Type B pancreatic cell (in vitro differentiated cells): ENCODE results near the gene ZNF747. TPM values are rescaled to one million over a fixed set of nuclear protein-coding genes. Genes with fewer than 3 reads are reported as not detected.

Source experiments
- DNase-seq: peaks from one replicate; pipeline ENCODE4 v3.0.0; 2021; ENCODE audit warnings: mixed read lengths; ENCODE audit not compliant: unreplicated experiment; ENCODE audit errors: extremely low spot score
- H3K27ac Mint-ChIP-seq: 2 replicates; pipeline ENCODE4 v1.8.0; 2021; ENCODE audit warnings: mild to moderate bottlenecking, mixed read lengths
- H3K27me3 Mint-ChIP-seq: 2 replicates; pipeline ENCODE4 v1.8.0; 2021; ENCODE audit warnings: mixed read lengths
- H3K36me3 Mint-ChIP-seq: 2 replicates; pipeline ENCODE4 v1.8.0; 2021; ENCODE audit warnings: mixed read lengths
- H3K4me1 Mint-ChIP-seq: one replicate; pipeline ENCODE4 v1.8.0; 2021; ENCODE audit warnings: mixed read lengths; ENCODE audit not compliant: unreplicated experiment
- H3K4me3 Mint-ChIP-seq: 2 replicates; pipeline ENCODE4 v1.8.0; 2021; ENCODE audit warnings: mild to moderate bottlenecking, mixed read lengths
- H3K9me3 Mint-ChIP-seq: 2 replicates; pipeline ENCODE4 v1.8.0; 2021; ENCODE audit warnings: mixed read lengths
- total RNA-seq: library from RNA; stranded (reverse); gene quantifications from 2 replicates; pipeline ENCODE4 v1.2.1, GENCODE V29; 2021; ENCODE audit warnings: low replicate concordance
- TF ChIP-seq, protein P1 (sequence below): fragments of 200-600 bp; sonication (generic); conservative IDR thresholded peaks from 2 replicates; pipeline ENCODE4 v1.5.0; 2021; ENCODE audit warnings: antibody characterized with exemption, mild to moderate bottlenecking

ZNF747 gene
- total RNA-seq, 1 donor from 2014 or later: 11.4 TPM

DNA sequence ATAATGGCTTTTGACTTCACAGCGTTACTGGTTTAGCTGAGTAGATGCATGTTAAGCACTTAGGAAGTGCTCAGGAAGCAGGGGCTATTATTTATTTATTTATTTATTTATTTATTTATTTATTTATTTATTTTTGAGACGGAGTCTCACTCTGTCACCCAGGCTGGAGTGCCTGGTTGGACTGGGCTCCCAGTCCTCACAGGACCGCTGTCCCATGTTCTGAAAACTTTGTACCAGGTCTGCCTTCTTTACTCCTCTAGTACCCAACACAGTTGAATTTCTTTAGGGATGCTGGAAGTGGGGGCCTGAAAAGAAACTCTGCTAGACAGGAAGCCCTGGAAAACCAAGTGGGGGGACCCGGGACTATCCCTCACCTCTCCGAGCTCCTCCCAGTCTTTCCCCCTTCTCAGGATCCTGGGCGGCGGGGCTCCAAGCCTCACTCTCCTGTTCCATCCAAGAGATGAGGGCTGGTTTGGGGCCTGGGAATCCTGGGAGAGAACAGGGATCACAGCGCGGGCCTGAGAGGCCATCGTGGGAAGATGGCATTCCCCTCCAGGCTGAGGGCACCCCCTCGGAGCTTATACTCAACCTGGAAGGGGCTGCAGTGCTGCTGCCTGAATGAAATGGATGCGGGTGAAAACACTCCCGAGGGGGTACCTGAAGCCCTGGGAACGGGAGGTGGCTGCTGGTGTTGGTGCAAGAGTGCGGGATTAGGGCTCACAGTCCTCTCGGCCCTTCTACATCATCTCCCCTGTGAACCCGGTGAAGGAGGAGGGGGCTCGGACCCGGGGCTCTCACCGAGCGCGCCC is 36.2 kb upstream of the ZNF747 start:
- peaks cover 4% of the 10 kb centered on the region for H3K36me3 Mint-ChIP-seq
- TF ChIP-seq, protein P1, sequence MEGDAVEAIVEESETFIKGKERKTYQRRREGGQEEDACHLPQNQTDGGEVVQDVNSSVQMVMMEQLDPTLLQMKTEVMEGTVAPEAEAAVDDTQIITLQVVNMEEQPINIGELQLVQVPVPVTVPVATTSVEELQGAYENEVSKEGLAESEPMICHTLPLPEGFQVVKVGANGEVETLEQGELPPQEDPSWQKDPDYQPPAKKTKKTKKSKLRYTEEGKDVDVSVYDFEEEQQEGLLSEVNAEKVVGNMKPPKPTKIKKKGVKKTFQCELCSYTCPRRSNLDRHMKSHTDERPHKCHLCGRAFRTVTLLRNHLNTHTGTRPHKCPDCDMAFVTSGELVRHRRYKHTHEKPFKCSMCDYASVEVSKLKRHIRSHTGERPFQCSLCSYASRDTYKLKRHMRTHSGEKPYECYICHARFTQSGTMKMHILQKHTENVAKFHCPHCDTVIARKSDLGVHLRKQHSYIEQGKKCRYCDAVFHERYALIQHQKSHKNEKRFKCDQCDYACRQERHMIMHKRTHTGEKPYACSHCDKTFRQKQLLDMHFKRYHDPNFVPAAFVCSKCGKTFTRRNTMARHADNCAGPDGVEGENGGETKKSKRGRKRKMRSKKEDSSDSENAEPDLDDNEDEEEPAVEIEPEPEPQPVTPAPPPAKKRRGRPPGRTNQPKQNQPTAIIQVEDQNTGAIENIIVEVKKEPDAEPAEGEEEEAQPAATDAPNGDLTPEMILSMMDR: no peak
- peak overlapping the region; percentile 93 for H3K27ac Mint-ChIP-seq
- peak overlapping the region; percentile 93 for H3K4me3 Mint-ChIP-seq
- H3K4me1 Mint-ChIP-seq: peaks cover 33% of the 10 kb centered on the region
- DNase-seq: no peak
- no peaks in the 10 kb centered on the region for H3K9me3 Mint-ChIP-seq
- H3K27me3 Mint-ChIP-seq: no peaks in the 10 kb centered on the region

DNA sequence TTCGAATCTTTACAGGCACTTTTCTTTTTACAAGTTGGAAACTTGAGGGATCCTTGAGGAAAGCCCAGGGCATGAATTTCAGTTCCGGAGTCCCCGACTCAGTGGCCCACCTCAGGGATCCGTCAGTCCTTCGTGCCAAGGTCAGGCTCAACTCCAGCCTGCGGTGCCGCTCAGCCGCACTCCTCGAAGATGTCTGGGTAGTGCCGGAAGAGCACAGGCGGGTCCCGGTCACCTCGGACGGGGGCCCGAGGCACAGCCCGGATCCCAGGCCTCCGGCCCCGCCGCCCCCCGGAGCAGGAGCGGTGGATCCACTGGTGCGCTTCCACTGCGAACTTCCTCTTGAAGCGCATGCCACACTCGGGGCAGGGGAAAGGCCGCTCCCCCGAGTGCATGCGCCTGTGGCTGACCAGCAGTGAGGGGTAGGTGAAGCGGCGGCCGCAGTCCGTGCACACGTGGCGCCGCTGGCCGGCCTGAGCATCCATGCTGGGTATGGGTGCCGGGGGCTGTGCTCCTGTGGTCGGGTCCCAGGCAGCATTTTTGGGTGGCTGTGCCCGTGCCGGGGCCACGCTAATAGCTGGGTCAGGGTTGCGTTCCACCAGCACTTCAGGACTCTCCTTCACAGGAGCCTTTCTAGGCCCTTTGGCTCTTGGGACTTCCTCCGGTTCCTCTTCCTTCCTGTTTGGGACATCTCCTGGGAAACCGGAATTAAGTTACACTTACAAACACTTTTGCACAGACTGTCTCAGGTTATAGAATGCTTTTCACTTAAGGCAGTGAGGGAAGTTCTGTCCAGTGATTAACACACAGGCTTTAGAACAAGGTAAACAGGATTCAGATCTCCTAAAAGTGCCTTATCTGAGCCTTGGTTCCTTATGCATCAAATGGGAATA is 35.3 kb upstream of the ZNF747 start:
- no peaks in the 10 kb centered on the region for H3K27me3 Mint-ChIP-seq
- peaks cover 4% of the 10 kb centered on the region for H3K36me3 Mint-ChIP-seq
- H3K27ac Mint-ChIP-seq: peak overlapping the region; percentile 83

DNA sequence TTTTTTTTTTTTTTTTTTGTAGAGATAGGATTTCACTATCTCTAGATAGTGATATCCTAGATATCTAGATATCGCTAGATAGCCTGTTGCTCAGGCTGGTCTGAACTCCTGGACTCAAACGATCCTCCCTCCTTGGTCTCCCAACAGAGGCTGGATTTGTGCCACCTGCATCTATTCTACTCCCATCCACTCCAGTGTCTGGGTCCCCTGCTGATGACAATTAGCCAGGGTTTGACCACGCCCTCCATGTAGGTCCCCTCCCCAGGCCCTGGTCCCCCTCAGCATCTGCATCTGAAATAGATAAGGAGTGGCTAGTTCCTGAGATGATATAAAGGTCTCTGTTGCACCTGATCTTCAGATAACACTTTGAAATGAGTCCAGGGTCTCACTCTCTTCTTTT is 34.6 kb upstream of the ZNF747 start:
- H3K27ac Mint-ChIP-seq: no peak overlapping the region
- TF ChIP-seq, protein P1: no peak
- H3K27me3 Mint-ChIP-seq: no peaks in the 10 kb centered on the region
- no peak overlapping the region for H3K4me3 Mint-ChIP-seq
- H3K36me3 Mint-ChIP-seq: no peaks in the 10 kb centered on the region
- DNase-seq: no peak
- peaks cover 30% of the 10 kb centered on the region for H3K4me1 Mint-ChIP-seq
- H3K9me3 Mint-ChIP-seq: no peaks in the 10 kb centered on the region

More for the DNA sequence above, 35.3 kb upstream of the ZNF747 start:
- no peaks in the 10 kb centered on the region for H3K9me3 Mint-ChIP-seq
- TF ChIP-seq, protein P1: no peak
- H3K4me3 Mint-ChIP-seq: peak overlapping the region; percentile 93
- no peak for DNase-seq
- H3K4me1 Mint-ChIP-seq: peaks cover 36% of the 10 kb centered on the region

DNA sequence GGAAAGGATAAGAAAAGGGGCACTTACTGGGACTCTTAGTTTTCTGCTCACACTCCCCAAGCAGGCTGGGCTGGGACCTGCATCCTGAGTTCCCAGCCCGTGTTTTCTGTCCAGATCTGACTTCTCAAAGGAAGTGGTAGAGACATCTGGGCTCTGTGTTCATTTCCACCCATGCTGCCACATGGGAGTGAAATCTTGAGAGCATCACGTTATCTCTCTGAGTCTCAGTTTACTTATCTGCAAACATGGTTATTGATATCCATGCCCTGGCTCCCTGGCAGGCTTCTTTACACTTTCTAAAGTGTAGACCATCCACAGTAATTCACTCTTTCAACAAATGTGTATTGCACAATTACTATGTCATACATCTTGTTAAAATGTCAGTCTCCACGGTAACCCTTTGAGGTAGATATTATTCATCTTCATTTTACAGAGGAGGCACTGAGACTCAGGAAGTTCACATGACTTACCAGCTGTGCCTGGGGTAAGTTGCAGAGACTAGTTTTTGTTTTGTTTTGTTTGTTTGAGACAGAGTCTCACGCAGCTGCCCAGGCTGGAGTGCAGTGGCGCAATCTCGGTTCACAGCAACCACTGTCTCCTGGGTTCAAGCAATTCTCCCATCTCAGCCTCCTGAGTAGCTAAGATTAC is 33.5 kb upstream of the ZNF747 start:
- peak overlapping the region; percentile 94 for H3K27ac Mint-ChIP-seq
- TF ChIP-seq, protein P1: no peak
- no peaks in the 10 kb centered on the region for H3K36me3 Mint-ChIP-seq
- H3K9me3 Mint-ChIP-seq: no peaks in the 10 kb centered on the region
- no peak for DNase-seq
- H3K27me3 Mint-ChIP-seq: no peaks in the 10 kb centered on the region
- peaks cover 30% of the 10 kb centered on the region for H3K4me1 Mint-ChIP-seq
- H3K4me3 Mint-ChIP-seq: peak overlapping the region; percentile 77

DNA sequence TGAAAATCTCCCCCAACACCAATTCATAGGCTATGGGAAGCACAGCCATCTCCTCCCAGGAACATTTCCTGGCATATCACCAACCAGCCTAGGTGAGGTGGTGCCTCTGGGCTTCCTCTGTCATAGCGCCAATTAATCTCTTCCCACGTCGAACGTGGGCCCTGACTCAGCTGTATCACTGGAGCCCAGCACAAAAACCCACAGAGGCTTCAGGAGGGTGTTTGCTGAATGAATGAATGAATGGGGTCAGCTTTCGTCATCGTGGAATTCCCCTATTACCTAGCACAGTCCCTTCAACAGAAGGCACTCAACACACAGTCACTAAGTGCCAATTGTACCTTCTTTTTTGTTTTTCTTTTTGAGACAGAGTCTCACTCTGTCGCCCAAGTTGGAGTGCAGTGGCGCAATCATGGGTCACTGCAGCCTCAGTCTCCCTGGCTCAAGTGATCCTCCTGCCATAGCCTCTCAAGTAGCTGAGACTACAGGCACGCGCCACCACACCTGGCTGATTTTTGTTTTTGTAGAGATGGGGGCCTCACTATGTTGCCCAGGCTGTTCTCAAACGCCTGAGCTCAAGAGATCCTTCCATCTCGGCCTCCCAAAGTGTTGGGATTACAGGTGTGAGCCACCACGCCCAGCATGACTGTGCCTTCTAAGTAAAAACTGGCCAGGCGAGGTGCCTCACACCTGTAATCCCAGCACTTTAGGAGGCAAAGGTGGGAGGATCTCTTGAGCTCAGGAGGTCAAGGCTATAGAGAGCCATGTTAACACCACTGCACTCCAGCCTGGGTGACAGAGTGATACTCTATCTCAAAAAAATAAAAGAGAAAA is 32.7 kb upstream of the ZNF747 start:
- Mint-ChIP-seq H3K4me3 (peak overlapping the region; percentile 77), H3K27me3 (no peaks in the 10 kb centered on the region), H3K9me3 (no peaks in the 10 kb centered on the region), H3K4me1 (peaks cover 30% of the 10 kb centered on the region), H3K27ac (peak overlapping the region; percentile 94), H3K36me3 (no peaks in the 10 kb centered on the region)
- DNase-seq: no peak
- TF ChIP-seq, protein P1: no peak
